GM18507 (cell line): ENCODE measurements around the gene EDNRB.
"Not testable (repeated sequence)": the region's sequence is repeated elsewhere in the genome, so short reads cannot be mapped to it uniquely, and the experiment has no call there.

Experiments
- DNase-seq: peaks from one replicate; pipeline ENCODE4 v3.0.0; 2011; ENCODE audit warnings: low read depth; ENCODE audit not compliant: insufficient read length; ENCODE audit errors: extremely low spot score
- FAIRE-seq: peaks from 2 replicates; lab custom pipeline; 2011; peaks lifted over from hg19 to GRCh38; lab: Jason Lieb, UNC

EDNRB gene

DNA sequence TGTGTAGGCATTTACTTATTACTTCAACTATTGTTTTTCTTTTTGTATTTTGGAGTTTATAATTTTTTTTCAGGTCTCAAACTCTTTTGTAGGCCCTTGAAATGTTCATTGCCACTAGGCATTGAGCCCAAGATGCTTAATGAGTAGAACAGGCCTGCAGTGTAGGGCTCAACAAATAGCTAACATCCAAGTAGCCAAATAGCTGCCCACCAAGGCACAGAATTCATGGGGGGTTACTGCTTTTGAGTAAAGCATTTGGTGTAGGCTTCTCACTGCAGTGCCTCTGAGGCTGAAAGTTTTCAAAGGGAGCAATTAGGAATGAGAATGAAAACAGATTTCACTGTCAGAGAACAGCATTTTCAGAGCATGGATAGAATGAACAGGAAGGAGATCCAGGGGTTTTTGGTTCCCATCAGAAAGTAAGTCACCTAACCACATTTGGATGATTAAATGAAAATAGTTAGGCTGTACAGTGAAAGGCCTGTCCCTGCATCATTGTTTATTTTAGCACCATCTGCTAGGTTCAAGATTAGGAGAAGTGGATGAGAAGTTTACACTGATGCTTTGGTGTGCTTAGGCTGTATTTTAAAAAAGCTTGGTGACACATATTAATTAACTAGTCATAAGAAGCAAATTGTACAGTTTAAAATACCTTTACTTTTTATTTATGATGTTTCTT lies 61.0 kb downstream of the EDNRB start:
- FAIRE-seq (no peak), DNase-seq (no peak)

DNA sequence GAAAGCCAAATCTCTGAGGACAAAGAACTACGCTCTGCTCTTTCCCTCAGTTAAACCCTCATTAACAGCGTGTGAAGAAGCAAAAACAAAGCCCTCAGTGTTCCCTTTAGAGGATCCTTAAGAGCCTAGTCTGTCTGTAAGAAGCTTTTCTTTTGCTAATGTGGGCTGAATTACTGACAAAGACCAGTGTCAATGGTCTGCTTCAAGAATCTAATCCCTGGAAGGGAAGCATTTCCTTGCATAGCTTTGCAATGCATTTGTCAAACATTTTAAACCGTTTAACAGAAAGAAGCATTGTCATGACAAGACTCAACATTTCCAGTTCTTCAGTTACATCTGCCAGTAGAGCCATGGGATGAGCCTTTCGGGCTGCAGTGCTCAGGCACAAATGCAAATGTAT lies 64.9 kb downstream of the EDNRB start:
- no peak for DNase-seq
- FAIRE-seq, result no peak

DNA sequence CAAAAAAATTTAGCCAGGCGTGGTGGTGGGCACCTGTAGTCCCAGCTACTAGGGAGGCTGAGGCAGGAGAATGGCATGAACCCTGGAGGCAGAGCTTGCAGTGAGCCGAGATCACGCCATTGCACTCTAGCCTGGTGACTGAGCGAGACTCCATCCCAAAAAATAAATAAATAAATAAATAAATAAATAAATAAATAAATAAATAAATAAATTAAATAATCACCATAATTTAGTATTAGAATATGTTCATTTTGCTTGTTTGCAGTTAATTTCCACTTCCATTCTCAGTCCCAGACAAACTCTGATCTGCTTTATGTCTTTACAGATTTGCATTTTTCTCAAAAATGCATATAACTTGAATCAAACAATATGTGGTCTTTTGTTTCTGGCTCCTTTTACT lies 70.6 kb downstream of the EDNRB start:
- not testable (repeated sequence) for FAIRE-seq, DNase-seq

DNA sequence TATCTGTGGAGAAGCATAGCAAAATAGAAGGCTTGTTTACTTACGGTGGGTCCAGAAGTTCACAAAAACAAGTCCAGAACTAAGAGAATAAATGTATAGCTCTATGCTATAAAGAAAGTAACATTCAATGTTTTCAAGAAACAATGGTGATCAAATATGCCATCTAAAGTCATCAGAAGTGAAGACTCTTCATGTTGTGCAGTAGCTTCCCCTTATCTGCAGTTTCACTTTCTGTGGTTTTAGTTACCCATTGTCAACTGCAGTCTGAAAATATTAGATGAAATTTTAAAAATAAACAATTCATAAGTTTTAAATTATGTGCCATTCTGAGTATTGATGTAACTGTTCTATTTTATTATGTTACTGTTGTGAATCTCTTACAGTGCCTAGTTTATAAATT lies 72.5 kb downstream of the EDNRB start:
- DNase-seq (no peak), FAIRE-seq (peak; percentile 76)
